GM18526 (cell line): ENCODE data around the gene LRRC66.

Source experiments
- POLR2A ChIP-seq: IDR thresholded peaks from 3 replicates; pipeline ENCODE4 v1.6.1; 2011; ENCODE audit not compliant: insufficient read length; ENCODE audit errors: extremely low read depth

Gene LRRC66

GRCh38 chr4:51963841-51964517 lies 56.2 kb downstream of the LRRC66 start:
- TF ChIP-seq POLR2A: no peak

DNA sequence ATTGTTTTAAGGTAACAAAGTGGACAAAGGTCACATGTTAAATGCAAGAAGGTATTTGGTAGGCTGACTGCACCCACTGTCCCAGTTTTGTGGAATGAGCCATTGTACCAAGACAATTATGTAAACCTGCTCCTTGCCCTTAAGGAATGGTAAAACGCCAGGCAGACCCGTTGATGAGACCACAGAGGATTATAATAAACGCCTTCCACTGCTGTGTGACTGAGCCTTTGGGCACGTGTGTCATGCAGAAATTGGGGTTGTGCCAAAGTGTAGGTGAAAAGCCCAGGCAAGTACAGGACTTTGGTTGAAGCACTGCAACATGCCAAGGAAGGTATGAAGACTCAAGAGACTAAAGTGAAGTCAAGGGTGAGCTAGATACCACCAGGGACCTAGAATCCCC lies 59.7 kb downstream of the LRRC66 start:
- TF ChIP-seq POLR2A: no peak

- TF ChIP-seq POLR2A: no peak
Observed at GRCh38 chr4:51958199-51958968, 61.8 kb downstream of the LRRC66 start.
